K562 (cell line): Measurements from ENCODE around the gene C9orf50. TPM values are rescaled to one million over a fixed set of nuclear protein-coding genes. Genes with fewer than 3 reads are reported as not detected.

Experiments
- BDP1 ChIP-seq: IDR thresholded peaks from 3 replicates; pipeline ENCODE4 v1.6.1; 2011; ENCODE audit not compliant: insufficient read length, insufficient read depth
- CBX3 ChIP-seq, 2 experiments: IDR thresholded peaks; 1 replicate in 1 of 2; 2 replicates in 1 of 2; pipeline ENCODE4 v1.6.1; 2012; ENCODE audit warnings: inconsistent platforms in 2 of 2, low read length in 2 of 2, borderline replicate concordance in 1 of 2, control low read depth in 1 of 2
- CC2D1A ChIP-seq: fragments of 450-650 bp; IDR thresholded peaks from 2 replicates; pipeline ENCODE4 v1.6.1; 2017; ENCODE audit warnings: mild to moderate bottlenecking
- EHMT2 ChIP-seq: fragments of 450-650 bp; IDR thresholded peaks from 2 replicates; pipeline ENCODE4 v1.6.1; 2018; ENCODE audit warnings: antibody characterized with exemption
- HNRNPLL ChIP-seq: fragments of 200-400 bp; formaldehyde crosslinking; IDR thresholded peaks from 2 replicates; pipeline ENCODE4 v1.6.1; 2017; ENCODE audit warnings: low read length, low read depth, mild to moderate bottlenecking; ENCODE audit not compliant: poor library complexity, severe bottlenecking
- MYBL2 ChIP-seq, 2 experiments: fragments of 450-650 bp in 1 of 2; sonication (generic) in 1 of 2; formaldehyde crosslinking in 1 of 2; IDR thresholded peaks; 2 replicates each; pipeline versions ENCODE4 v1.6.1 to v1.8.1; 2017 to 2022; ENCODE audit warnings: borderline replicate concordance in 1 of 2, inconsistent platforms in 1 of 2, low read depth in 1 of 2, mild to moderate bottlenecking in 1 of 2, missing genetic modification reagents in 1 of 2, moderate library complexity in 1 of 2
- NFATC3 ChIP-seq: fragments of 450-650 bp; IDR thresholded peaks from 2 replicates; pipeline ENCODE4 v1.6.1; 2017; ENCODE audit warnings: mild to moderate bottlenecking
- RAD21 ChIP-seq, 2 experiments: fragments of 250-450 bp in 1 of 2; fragments of 450-650 bp in 1 of 2; sonication (Bioruptor Pico) in 1 of 2; formaldehyde crosslinking in 1 of 2; IDR thresholded peaks in 1 of 2; conservative IDR thresholded peaks in 1 of 2; 2 replicates each; pipeline versions ENCODE4 v1.4.0 to v1.8.0; 2020 to 2022; ENCODE audit warnings: mild to moderate bottlenecking in 2 of 2, moderate library complexity in 1 of 2
- TEAD1 ChIP-seq, 2 experiments: fragments of 450-650 bp in 1 of 2; sonication (generic) in 1 of 2; formaldehyde crosslinking; IDR thresholded peaks; 2 replicates each; pipeline versions ENCODE4 v1.4.0 to v1.8.0; 2020 to 2022; ENCODE audit warnings: mild to moderate bottlenecking in 2 of 2, missing genetic modification reagents in 1 of 2
- ZNF146 ChIP-seq: IDR thresholded peaks from one replicate; pipeline ENCODE4 v1.6.1; 2018; ENCODE audit warnings: missing compliant biosample characterization; ENCODE audit not compliant: unreplicated experiment
- ZNF212 ChIP-seq: fragments of 450-650 bp; formaldehyde crosslinking; IDR thresholded peaks from 2 replicates; pipeline ENCODE4 v1.4.0; 2020; ENCODE audit warnings: mild to moderate bottlenecking
- ZNF274 ChIP-seq: IDR thresholded peaks from 2 replicates; pipeline ENCODE4 v1.6.1; 2011; ENCODE audit warnings: low read depth, mild to moderate bottlenecking, low read length, moderate library complexity, borderline replicate concordance
- ZNF785 ChIP-seq: fragments of 250-450 bp; sonication (Bioruptor Pico); IDR thresholded peaks from 2 replicates; pipeline ENCODE4 v1.4.0; 2020; ENCODE audit warnings: mild to moderate bottlenecking
- polyA plus RNA-seq, 8 experiments: library from polyadenylated mRNA; depleted of rRNA in 4 of 8; stranded (reverse) in 5 of 8; unstranded in 3 of 8; fragments of >200 nt; fragmentation: Nextera tagmentation in 2 of 8; fragmentation: Illumina TruSeq in 1 of 8; extraction: Ambion mirVana in 2 of 8; extraction: Trizol in 1 of 8; gene quantifications; 2 replicates each; pipeline versions ENCODE4 v1.2.1 to v1.2.3, GENCODE V29; 2011 to 2014; ENCODE audit warnings: inconsistent platforms in 1 of 8, missing spikeins in 1 of 8
- total RNA-seq, 7 experiments: library from RNA; depleted of rRNA in 6 of 7; stranded (reverse); fragments of >200 nt in 6 of 7; fragmentation: Illumina TruSeq in 2 of 7; extraction: Trizol in 2 of 7; gene quantifications; 2 replicates each; pipeline versions ENCODE4 v1.2.1 to v1.2.3, GENCODE V29; 2011 to 2021; ENCODE audit warnings: low replicate concordance in 1 of 7
- TF ChIP-seq, protein P1 (sequence below): fragments of 450-650 bp; formaldehyde crosslinking; IDR thresholded peaks from 2 replicates; pipeline ENCODE4 v1.4.0; 2020; ENCODE audit warnings: mild to moderate bottlenecking, moderate library complexity
- TF ChIP-seq, protein P2 (sequence below): fragments of 250-450 bp; sonication (Bioruptor Pico); IDR thresholded peaks from 2 replicates; pipeline ENCODE4 v1.9.0; 2021; ENCODE audit warnings: mild to moderate bottlenecking, inconsistent platforms
- TF ChIP-seq, protein P3 (sequence below): fragments of 250-450 bp; sonication (Bioruptor Pico); IDR thresholded peaks from 2 replicates; pipeline ENCODE4 v1.8.0; 2022; ENCODE audit warnings: moderate library complexity, mild to moderate bottlenecking, inconsistent platforms
- TF ChIP-seq, protein P4 (sequence below): fragments of 450-650 bp; formaldehyde crosslinking; IDR thresholded peaks from 2 replicates; pipeline ENCODE4 v1.4.0; 2020; ENCODE audit warnings: mild to moderate bottlenecking, moderate library complexity
- TF ChIP-seq, protein P5 (sequence below): sonication (generic); formaldehyde crosslinking; IDR thresholded peaks from 2 replicates; pipeline ENCODE4 v1.8.0; 2022; ENCODE audit warnings: mild to moderate bottlenecking, missing genetic modification reagents, borderline replicate concordance

C9orf50 gene
- total and polyA plus RNA-seq, 9 of the 15 experiments (the other 6 are each of a cell fraction or from before 2014, with no cell fraction given), result not detected

DNA sequence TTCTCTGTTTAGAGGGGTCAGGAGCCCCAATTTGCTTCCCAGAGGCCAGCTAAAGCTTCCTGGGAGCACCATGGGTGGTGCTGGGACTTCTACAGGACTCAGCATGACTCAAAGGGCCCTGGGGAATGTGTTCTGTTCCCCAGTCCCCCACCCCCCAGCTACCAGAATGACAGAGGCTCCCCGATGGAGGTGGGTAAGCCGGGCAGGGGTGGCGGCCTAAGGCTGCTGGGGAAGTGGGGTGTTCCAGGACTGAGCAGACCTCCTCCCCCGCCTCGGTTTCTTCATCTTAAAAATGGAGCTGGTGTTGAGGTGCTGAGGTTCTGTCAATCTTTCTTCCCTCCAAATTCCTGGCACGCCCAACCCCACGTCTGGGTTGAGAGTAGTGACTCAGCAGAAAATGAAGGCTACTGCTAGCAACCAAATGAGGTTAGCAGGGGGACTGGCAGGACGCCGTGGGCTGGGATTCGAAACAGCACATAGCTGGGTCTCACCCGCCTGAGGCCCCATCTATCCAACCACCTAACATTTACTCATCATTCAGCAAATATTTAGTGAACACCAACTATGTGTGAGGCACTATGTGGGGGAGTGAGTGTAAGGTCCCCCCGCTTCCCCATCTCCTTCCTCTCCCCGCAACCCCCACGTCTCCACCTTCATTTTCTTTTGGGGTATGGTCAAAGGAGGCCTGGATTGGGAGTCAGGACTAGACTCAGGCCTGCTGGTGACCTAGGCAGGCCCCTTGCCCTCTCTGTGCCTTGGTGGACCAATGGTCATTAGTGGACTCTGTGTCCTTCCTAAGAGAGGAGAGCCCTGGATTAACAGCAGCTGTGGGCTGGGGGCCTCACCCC lies 50.2 kb downstream of the C9orf50 start (continued):
- TF ChIP-seq HNRNPLL (no peak), EHMT2 (peak; percentile 9; the same call in 1 of the 2 replicates), CBX3 (IDR thresholded peaks at IDR 0.05; ENCODE audit: borderline replicate concordance in 1 of 2, low read length in 2 of 2) (peak in 1 of 2 experiments; percentile 62; a peak in 1 of 3 replicates), ZNF274 (no peak), TEAD1 (CRISPR knock-in tag; IDR thresholded peaks at IDR 0.05) (peak; percentile 73 to 80; a peak in 2 of 4 replicates), ZNF146 (CRISPR knock-in tag) (no peak), ZNF785 (CRISPR knock-in tag) (no peak), BDP1 (no peak), MYBL2 (IDR thresholded peaks at IDR 0.05; ENCODE audit: low read depth) (no peak), MYBL2 (CRISPR knock-in tag; IDR thresholded peaks at IDR 0.05; ENCODE audit: borderline replicate concordance) (no peak), CC2D1A (no peak), ZNF212 (no peak), RAD21 (CRISPR knock-in tag; conservative IDR thresholded peaks at IDR 0.05 in 1 of 2, IDR thresholded peaks at IDR 0.05 in 1 of 2) (0 out of 4 replicates have a peak, but pooled peaks of 1 of the 2 experiments have one; percentile 6), NFATC3 (no peak)
- TF ChIP-seq, protein P1, sequence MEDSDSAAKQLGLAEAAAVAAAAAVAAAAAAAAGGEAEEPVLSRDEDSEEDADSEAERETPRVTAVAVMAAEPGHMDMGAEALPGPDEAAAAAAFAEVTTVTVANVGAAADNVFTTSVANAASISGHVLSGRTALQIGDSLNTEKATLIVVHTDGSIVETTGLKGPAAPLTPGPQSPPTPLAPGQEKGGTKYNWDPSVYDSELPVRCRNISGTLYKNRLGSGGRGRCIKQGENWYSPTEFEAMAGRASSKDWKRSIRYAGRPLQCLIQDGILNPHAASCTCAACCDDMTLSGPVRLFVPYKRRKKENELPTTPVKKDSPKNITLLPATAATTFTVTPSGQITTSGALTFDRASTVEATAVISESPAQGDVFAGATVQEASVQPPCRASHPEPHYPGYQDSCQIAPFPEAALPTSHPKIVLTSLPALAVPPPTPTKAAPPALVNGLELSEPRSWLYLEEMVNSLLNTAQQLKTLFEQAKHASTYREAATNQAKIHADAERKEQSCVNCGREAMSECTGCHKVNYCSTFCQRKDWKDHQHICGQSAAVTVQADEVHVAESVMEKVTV (CRISPR knock-in tag), result no peak
- TF ChIP-seq, protein P2, sequence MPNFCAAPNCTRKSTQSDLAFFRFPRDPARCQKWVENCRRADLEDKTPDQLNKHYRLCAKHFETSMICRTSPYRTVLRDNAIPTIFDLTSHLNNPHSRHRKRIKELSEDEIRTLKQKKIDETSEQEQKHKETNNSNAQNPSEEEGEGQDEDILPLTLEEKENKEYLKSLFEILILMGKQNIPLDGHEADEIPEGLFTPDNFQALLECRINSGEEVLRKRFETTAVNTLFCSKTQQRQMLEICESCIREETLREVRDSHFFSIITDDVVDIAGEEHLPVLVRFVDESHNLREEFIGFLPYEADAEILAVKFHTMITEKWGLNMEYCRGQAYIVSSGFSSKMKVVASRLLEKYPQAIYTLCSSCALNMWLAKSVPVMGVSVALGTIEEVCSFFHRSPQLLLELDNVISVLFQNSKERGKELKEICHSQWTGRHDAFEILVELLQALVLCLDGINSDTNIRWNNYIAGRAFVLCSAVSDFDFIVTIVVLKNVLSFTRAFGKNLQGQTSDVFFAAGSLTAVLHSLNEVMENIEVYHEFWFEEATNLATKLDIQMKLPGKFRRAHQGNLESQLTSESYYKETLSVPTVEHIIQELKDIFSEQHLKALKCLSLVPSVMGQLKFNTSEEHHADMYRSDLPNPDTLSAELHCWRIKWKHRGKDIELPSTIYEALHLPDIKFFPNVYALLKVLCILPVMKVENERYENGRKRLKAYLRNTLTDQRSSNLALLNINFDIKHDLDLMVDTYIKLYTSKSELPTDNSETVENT (CRISPR knock-in tag), result no peak
- TF ChIP-seq, protein P3, sequence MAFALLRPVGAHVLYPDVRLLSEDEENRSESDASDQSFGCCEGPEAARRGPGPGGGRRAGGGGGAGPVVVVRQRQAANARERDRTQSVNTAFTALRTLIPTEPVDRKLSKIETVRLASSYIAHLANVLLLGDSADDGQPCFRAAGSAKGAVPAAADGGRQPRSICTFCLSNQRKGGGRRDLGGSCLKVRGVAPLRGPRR (CRISPR knock-in tag), result no peak
- TF ChIP-seq, protein P4, sequence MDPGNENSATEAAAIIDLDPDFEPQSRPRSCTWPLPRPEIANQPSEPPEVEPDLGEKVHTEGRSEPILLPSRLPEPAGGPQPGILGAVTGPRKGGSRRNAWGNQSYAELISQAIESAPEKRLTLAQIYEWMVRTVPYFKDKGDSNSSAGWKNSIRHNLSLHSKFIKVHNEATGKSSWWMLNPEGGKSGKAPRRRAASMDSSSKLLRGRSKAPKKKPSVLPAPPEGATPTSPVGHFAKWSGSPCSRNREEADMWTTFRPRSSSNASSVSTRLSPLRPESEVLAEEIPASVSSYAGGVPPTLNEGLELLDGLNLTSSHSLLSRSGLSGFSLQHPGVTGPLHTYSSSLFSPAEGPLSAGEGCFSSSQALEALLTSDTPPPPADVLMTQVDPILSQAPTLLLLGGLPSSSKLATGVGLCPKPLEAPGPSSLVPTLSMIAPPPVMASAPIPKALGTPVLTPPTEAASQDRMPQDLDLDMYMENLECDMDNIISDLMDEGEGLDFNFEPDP (CRISPR knock-in tag), result no peak
- TF ChIP-seq, protein P5, sequence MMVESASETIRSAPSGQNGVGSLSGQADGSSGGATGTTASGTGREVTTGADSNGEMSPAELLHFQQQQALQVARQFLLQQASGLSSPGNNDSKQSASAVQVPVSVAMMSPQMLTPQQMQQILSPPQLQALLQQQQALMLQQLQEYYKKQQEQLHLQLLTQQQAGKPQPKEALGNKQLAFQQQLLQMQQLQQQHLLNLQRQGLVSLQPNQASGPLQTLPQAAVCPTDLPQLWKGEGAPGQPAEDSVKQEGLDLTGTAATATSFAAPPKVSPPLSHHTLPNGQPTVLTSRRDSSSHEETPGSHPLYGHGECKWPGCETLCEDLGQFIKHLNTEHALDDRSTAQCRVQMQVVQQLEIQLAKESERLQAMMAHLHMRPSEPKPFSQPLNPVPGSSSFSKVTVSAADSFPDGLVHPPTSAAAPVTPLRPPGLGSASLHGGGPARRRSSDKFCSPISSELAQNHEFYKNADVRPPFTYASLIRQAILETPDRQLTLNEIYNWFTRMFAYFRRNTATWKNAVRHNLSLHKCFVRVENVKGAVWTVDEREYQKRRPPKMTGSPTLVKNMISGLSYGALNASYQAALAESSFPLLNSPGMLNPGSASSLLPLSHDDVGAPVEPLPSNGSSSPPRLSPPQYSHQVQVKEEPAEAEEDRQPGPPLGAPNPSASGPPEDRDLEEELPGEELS (CRISPR knock-in tag), result no peak
